ENCODE measurements around the gene MLLT1.

DNA sequence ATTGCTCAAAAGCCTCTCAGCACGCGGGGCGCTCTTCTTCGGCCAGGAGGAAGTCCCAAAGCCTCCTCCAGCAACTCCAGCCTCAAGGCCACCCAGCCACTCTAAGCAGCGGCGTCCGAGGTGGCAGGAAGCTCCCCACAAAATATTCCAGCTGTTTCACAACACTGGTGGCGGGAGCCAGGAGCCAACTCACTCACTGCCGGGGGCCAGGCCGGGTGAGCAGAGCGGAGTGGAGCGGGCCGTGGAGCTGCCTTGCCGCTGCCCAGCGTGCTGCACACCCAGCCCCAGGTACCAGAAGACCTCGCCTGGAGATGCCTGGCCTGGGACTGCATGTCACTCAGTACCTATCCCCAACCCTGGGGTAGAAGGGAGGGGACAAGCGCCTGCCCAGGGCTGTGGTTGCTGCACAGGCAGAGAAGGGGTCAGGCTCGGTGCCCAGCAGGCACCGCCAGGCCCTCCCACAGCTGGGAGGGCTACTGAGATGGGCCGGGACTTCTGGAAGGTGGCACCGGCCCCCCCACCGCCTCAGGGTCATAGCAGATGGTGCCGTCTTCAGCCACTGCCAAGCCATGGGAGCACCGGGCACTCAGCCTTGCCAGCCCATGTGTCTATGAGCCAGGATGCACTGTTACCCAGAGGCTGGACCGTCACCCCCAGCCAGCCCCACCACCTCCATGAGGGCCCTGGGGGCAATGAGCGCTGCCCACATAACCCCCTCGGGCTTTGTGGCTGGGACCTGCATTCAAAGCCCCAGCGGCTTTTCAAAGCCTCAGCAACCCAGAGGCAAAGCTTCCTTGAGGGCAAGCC, 59.2 kb downstream of the MLLT1 start:
- no peak for TF ChIP-seq POLR2AphosphoS5 (IDR thresholded peaks at IDR 0.05; ENCODE audit: borderline replicate concordance, low read depth, low read length)
- no peak for TF ChIP-seq EZH2 (IDR thresholded peaks at IDR 0.05)
- no peak for TF ChIP-seq FOXP2 (optimal IDR thresholded peaks at IDR 0.05; ENCODE audit: control extremely low read depth, extremely low read length, insufficient read depth)

Data from SK-N-MC (cell line).